HepG2 (cell line): Measurements from ENCODE around the gene PPP1R9B. TPM values are rescaled to one million over a fixed set of nuclear protein-coding genes. Genes with fewer than 3 reads are reported as not detected.

ENCODE experiments used
- ARHGAP35 ChIP-seq: sonication (generic); formaldehyde crosslinking; IDR thresholded peaks from 2 replicates; pipeline ENCODE4 v1.9.0; 2022; ENCODE audit warnings: mild to moderate bottlenecking, inconsistent platforms, moderate library complexity, missing genetic modification reagents, borderline replicate concordance
- ASH2L ChIP-seq: fragments of 300-600, 200-600 bp; sonication (generic); IDR thresholded peaks from 2 replicates; pipeline ENCODE4 v1.7.0; 2017; ENCODE audit warnings: low read depth, mild to moderate bottlenecking, moderate library complexity, mixed read lengths, low read length; ENCODE audit not compliant: insufficient read length
- BCL6 ChIP-seq: IDR thresholded peaks from 2 replicates; pipeline ENCODE4 v1.6.1; 2016; ENCODE audit warnings: missing genetic modification reagents, missing compliant biosample characterization
- DR1 ChIP-seq: sonication (generic); formaldehyde crosslinking; IDR thresholded peaks from 2 replicates; pipeline ENCODE4 v1.8.0; 2021; ENCODE audit warnings: mild to moderate bottlenecking, missing genetic modification reagents, inconsistent platforms
- ELF1 ChIP-seq: sonication (generic); formaldehyde crosslinking; IDR thresholded peaks from 2 replicates; pipeline ENCODE4 v1.4.0; 2020; ENCODE audit warnings: missing genetic modification reagents
- FOSL2 ChIP-seq: sonication (generic); formaldehyde crosslinking; IDR thresholded peaks from 2 replicates; pipeline ENCODE4 v1.4.0; 2020; ENCODE audit warnings: missing genetic modification reagents
- FOXA1 ChIP-seq, 2 experiments: fragments of 450-650 bp in 1 of 2; sonication (generic) in 1 of 2; formaldehyde crosslinking in 1 of 2; IDR thresholded peaks; 2 replicates each; pipeline versions ENCODE4 v1.4.0 to v1.6.1; 2016 to 2020; ENCODE audit warnings: missing genetic modification reagents in 1 of 2
- KAT7 ChIP-seq: IDR thresholded peaks from 2 replicates; pipeline ENCODE4 v1.6.1; 2018; ENCODE audit warnings: borderline replicate concordance, missing compliant biosample characterization
- MBNL3 ChIP-seq: fragments of 250-450 bp; sonication (Bioruptor Pico); conservative IDR thresholded peaks from 2 replicates; pipeline ENCODE4 v1.8.0; 2022; ENCODE audit warnings: mild to moderate bottlenecking, inconsistent platforms
- PCBP1 ChIP-seq: fragments of 200-400 bp; formaldehyde crosslinking; IDR thresholded peaks from 2 replicates; pipeline ENCODE4 v1.6.1; 2017; ENCODE audit warnings: mild to moderate bottlenecking, low read depth, low read length, borderline replicate concordance
- PHF5A ChIP-seq: IDR thresholded peaks from one replicate; pipeline ENCODE4 v1.6.1; 2018; ENCODE audit warnings: low read depth, missing genetic modification reagents; ENCODE audit not compliant: unreplicated experiment
- POLR2G ChIP-seq: fragments of 200-400 bp; formaldehyde crosslinking; IDR thresholded peaks from 2 replicates; pipeline ENCODE4 v1.6.1; 2018; ENCODE audit warnings: mild to moderate bottlenecking, low read depth, low read length, moderate library complexity
- PPARG ChIP-seq: conservative IDR thresholded peaks from 2 replicates; pipeline ENCODE4 v1.6.1; 2016; ENCODE audit warnings: missing biosample characterization, missing genetic modification reagents
- SIN3A ChIP-seq: IDR thresholded peaks from 2 replicates; pipeline ENCODE4 v1.6.1; 2011; ENCODE audit warnings: low read depth, mild to moderate bottlenecking, control low read depth, low read length, borderline replicate concordance
- ZBTB21 ChIP-seq: sonication (generic); formaldehyde crosslinking; IDR thresholded peaks from 2 replicates; pipeline ENCODE4 v1.4.0; 2020; ENCODE audit warnings: missing genetic modification reagents
- ZNF121 ChIP-seq: sonication (generic); formaldehyde crosslinking; IDR thresholded peaks from 2 replicates; pipeline ENCODE4 v1.5.0; 2020; ENCODE audit warnings: mild to moderate bottlenecking, missing genetic modification reagents
- ZNF235 ChIP-seq: sonication (generic); formaldehyde crosslinking; IDR thresholded peaks from 2 replicates; pipeline ENCODE4 v1.8.1; 2023; ENCODE audit warnings: mild to moderate bottlenecking, missing genetic modification reagents, borderline replicate concordance
- ZNF317 ChIP-seq: sonication (generic); formaldehyde crosslinking; IDR thresholded peaks from 2 replicates; pipeline ENCODE4 v1.5.0; 2020; ENCODE audit warnings: mild to moderate bottlenecking, missing genetic modification reagents
- ZNF446 ChIP-seq: sonication (generic); formaldehyde crosslinking; IDR thresholded peaks from 2 replicates; pipeline ENCODE4 v1.5.0; 2020; ENCODE audit warnings: mild to moderate bottlenecking, missing genetic modification reagents
- ZNF451 ChIP-seq: sonication (generic); formaldehyde crosslinking; IDR thresholded peaks from 2 replicates; pipeline ENCODE4 v1.5.0; 2020; ENCODE audit warnings: mild to moderate bottlenecking, missing genetic modification reagents
- ZNF761 ChIP-seq: sonication (generic); formaldehyde crosslinking; conservative IDR thresholded peaks from 2 replicates; pipeline ENCODE4 v1.4.0; 2020; ENCODE audit warnings: mild to moderate bottlenecking, missing genetic modification reagents
- polyA plus RNA-seq, 8 experiments: library from polyadenylated mRNA; depleted of rRNA in 3 of 8; stranded (reverse) in 7 of 8; unstranded in 1 of 8; fragments of >200 nt; fragmentation: Illumina TruSeq in 4 of 8; extraction: Trizol in 4 of 8; gene quantifications; 2 replicates each; pipeline versions ENCODE4 v1.2.1 to v1.2.3, GENCODE V29; 2011 to 2016; ENCODE audit warnings: low read depth in 4 of 8, missing spikeins in 1 of 8, mixed read lengths in 1 of 8; ENCODE audit not compliant: insufficient read depth in 1 of 8
- total RNA-seq, 5 experiments: library from RNA; depleted of rRNA; stranded (reverse); fragments of >200 nt; fragmentation: Illumina TruSeq; extraction: Trizol; gene quantifications; 2 replicates each; pipeline ENCODE4 v1.2.3, GENCODE V29; 2016; ENCODE audit warnings: low read depth in 1 of 5
- TF ChIP-seq, protein P1 (sequence below): sonication (generic); formaldehyde crosslinking; IDR thresholded peaks from 2 replicates; pipeline ENCODE4 v1.5.0; 2020; ENCODE audit warnings: mild to moderate bottlenecking, missing genetic modification reagents, borderline replicate concordance
- TF ChIP-seq, protein P2 (sequence below): sonication (generic); formaldehyde crosslinking; IDR thresholded peaks from 2 replicates; pipeline ENCODE4 v1.5.0; 2020; ENCODE audit warnings: missing genetic modification reagents
- TF ChIP-seq, protein P3 (sequence below): IDR thresholded peaks from 2 replicates; pipeline ENCODE4 v1.6.1; 2016; ENCODE audit warnings: mild to moderate bottlenecking

Gene PPP1R9B
- total and polyA plus RNA-seq, 2 of the 13 experiments (the other 11 are each of a cell fraction or from before 2014, with no cell fraction given) = 9.4 to 15.8 TPM

DNA sequence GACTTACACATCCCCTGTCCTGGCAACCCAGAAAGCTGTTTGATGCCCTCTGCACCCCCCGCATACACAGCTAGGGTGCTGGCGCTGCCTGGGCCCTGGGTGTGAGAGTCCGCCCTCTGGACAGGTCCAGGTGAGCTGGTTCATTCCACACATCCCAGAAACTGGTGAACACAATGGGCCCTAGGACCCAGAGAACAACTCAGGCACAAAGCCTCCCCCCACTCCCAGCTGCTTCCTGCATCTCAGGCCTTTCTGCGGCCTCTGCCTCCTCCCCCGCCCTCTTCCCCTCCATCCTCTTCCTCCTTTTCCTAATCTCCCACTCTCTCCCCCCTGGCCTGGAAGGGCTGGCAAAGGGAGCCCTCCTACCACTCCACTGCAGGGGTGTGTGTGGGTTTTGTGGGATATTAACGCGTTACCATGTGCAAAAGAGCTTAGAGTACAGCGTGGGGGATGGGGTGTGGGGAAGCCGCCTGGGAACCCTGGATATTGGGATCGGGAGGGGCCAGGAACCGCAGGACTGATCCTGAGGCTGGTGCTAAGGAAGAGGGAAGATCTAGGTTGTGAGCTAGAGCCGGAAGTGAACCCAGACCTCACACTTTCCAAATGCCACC, 1.6 kb upstream of the PPP1R9B start (continued):
- TF ChIP-seq, protein P1, sequence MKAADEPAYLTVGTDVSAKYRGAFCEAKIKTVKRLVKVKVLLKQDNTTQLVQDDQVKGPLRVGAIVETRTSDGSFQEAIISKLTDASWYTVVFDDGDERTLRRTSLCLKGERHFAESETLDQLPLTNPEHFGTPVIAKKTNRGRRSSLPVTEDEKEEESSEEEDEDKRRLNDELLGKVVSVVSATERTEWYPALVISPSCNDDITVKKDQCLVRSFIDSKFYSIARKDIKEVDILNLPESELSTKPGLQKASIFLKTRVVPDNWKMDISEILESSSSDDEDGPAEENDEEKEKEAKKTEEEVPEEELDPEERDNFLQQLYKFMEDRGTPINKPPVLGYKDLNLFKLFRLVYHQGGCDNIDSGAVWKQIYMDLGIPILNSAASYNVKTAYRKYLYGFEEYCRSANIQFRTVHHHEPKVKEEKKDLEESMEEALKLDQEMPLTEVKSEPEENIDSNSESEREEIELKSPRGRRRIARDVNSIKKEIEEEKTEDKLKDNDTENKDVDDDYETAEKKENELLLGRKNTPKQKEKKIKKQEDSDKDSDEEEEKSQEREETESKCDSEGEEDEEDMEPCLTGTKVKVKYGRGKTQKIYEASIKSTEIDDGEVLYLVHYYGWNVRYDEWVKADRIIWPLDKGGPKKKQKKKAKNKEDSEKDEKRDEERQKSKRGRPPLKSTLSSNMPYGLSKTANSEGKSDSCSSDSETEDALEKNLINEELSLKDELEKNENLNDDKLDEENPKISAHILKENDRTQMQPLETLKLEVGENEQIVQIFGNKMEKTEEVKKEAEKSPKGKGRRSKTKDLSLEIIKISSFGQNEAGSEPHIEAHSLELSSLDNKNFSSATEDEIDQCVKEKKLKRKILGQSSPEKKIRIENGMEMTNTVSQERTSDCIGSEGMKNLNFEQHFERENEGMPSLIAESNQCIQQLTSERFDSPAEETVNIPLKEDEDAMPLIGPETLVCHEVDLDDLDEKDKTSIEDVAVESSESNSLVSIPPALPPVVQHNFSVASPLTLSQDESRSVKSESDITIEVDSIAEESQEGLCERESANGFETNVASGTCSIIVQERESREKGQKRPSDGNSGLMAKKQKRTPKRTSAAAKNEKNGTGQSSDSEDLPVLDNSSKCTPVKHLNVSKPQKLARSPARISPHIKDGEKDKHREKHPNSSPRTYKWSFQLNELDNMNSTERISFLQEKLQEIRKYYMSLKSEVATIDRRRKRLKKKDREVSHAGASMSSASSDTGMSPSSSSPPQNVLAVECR (CRISPR knock-in tag) = peak; percentile 80
- no peak for TF ChIP-seq PHF5A (CRISPR knock-in tag)
- TF ChIP-seq ZNF317 (CRISPR knock-in tag) = peak; percentile 57; the same call in 1 of the 2 replicates
- TF ChIP-seq, protein P2, sequence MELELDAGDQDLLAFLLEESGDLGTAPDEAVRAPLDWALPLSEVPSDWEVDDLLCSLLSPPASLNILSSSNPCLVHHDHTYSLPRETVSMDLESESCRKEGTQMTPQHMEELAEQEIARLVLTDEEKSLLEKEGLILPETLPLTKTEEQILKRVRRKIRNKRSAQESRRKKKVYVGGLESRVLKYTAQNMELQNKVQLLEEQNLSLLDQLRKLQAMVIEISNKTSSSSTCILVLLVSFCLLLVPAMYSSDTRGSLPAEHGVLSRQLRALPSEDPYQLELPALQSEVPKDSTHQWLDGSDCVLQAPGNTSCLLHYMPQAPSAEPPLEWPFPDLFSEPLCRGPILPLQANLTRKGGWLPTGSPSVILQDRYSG (CRISPR knock-in tag) = no peak
- peak; percentile 84 for TF ChIP-seq ELF1 (CRISPR knock-in tag)
- no peak for TF ChIP-seq ARHGAP35 (CRISPR knock-in tag)
- TF ChIP-seq, protein P3, sequence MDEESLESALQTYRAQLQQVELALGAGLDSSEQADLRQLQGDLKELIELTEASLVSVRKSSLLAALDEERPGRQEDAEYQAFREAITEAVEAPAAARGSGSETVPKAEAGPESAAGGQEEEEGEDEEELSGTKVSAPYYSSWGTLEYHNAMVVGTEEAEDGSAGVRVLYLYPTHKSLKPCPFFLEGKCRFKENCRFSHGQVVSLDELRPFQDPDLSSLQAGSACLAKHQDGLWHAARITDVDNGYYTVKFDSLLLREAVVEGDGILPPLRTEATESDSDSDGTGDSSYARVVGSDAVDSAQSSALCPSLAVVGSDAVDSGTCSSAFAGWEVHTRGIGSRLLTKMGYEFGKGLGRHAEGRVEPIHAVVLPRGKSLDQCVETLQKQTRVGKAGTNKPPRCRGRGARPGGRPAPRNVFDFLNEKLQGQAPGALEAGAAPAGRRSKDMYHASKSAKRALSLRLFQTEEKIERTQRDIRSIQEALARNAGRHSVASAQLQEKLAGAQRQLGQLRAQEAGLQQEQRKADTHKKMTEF (CRISPR knock-in tag) = 0 out of 2 replicates have a peak, but pooled peaks have one; percentile 65
- 0 out of 2 replicates have a peak, but pooled peaks have one; percentile 58 for TF ChIP-seq KAT7 (CRISPR knock-in tag)
- TF ChIP-seq ASH2L = no peak
- peak; percentile 42; the same call in 1 of the 2 replicates for TF ChIP-seq FOSL2 (CRISPR knock-in tag)
- TF ChIP-seq MBNL3 = no peak
- TF ChIP-seq ZNF761 = no peak; the same call in 1 of the 2 replicates
- TF ChIP-seq ZNF121 (CRISPR knock-in tag) = peak; percentile 97
- no peak for TF ChIP-seq ZNF446 (CRISPR knock-in tag)
- TF ChIP-seq ZNF235 (CRISPR knock-in tag) = no peak
- no peak for TF ChIP-seq DR1 (CRISPR knock-in tag)
- TF ChIP-seq FOXA1 (IDR thresholded peaks at IDR 0.05) = no peak
- no peak for TF ChIP-seq FOXA1 (CRISPR knock-in tag; IDR thresholded peaks at IDR 0.05)
- TF ChIP-seq BCL6 (CRISPR knock-in tag) = peak; percentile 52
- TF ChIP-seq ZBTB21 (CRISPR knock-in tag) = no peak
- no peak for TF ChIP-seq PPARG (CRISPR knock-in tag)
- TF ChIP-seq SIN3A = no peak; the same call in 1 of the 2 replicates
- TF ChIP-seq PCBP1 = peak; percentile 98
- TF ChIP-seq POLR2G = peak; percentile 57; the same call in 1 of the 2 replicates
- TF ChIP-seq ZNF451 (CRISPR knock-in tag) = no peak; the same call in 1 of the 2 replicates
